Liver (tissue), 9 donors: Measurements from ENCODE around the gene CHTOP. TPM values are rescaled to one million over a fixed set of nuclear protein-coding genes. Genes with fewer than 3 reads are reported as not detected.
A peak's percentile ranks its signal among the peaks of the same experiment; 100 is the strongest.

Experiments used
- DNase-seq: peaks from one replicate; pipeline ENCODE4 v3.0.0-alpha.2; 2017; ENCODE audit warnings: low spot score
- H3K27ac ChIP-seq, 2 donors: one replicate each; pipeline ENCODE4 v1.7.0; 2013; ENCODE audit warnings: inconsistent platforms in 2 of 2, low read length in 2 of 2, control low read depth in 1 of 2, low read depth in 1 of 2, mild to moderate bottlenecking in 1 of 2
- H3K27me3 ChIP-seq, 4 donors: one replicate each; pipeline versions ENCODE4 v1.6.1 to v1.7.0; 2013; ENCODE audit warnings: low read length in 3 of 4, inconsistent platforms in 1 of 4, mild to moderate bottlenecking in 1 of 4, moderate library complexity in 1 of 4; ENCODE audit not compliant: control insufficient read depth in 4 of 4, insufficient read depth in 4 of 4
- H3K36me3 ChIP-seq, 4 donors: one replicate each; pipeline versions ENCODE4 v1.6.1 to v1.7.0; 2013; ENCODE audit warnings: low read length in 3 of 4, mild to moderate bottlenecking in 3 of 4, low read depth in 1 of 4, moderate library complexity in 1 of 4; ENCODE audit not compliant: control insufficient read depth in 4 of 4, insufficient read depth in 3 of 4
- H3K4me1 ChIP-seq, 4 donors: one replicate each; pipeline versions ENCODE4 v1.6.1 to v1.7.0; 2013; ENCODE audit warnings: low read length in 3 of 4, mild to moderate bottlenecking in 3 of 4, moderate library complexity in 1 of 4; ENCODE audit not compliant: control insufficient read depth in 4 of 4, insufficient read depth in 4 of 4
- H3K4me3 ChIP-seq, 3 donors: one replicate each; pipeline versions ENCODE4 v1.6.1 to v1.7.0; 2013; ENCODE audit warnings: low read length in 3 of 3, control low read depth in 1 of 3, low read depth in 1 of 3, mild to moderate bottlenecking in 1 of 3
- H3K9ac ChIP-seq, 2 donors: one replicate each; pipeline ENCODE4 v1.7.0; 2013; ENCODE audit warnings: low read length in 2 of 2, mild to moderate bottlenecking in 2 of 2, moderate library complexity in 2 of 2, control low read depth in 1 of 2, low read depth in 1 of 2
- H3K9me3 ChIP-seq, 4 donors: one replicate each; pipeline versions ENCODE4 v1.6.1 to v1.7.0; 2013; ENCODE audit warnings: low read length in 3 of 4; ENCODE audit not compliant: control insufficient read depth in 4 of 4
- EGR1 ChIP-seq, 2 donors: IDR thresholded peaks; 2 replicates each; pipeline ENCODE4 v1.6.1; 2016 to 2018; ENCODE audit warnings: antibody characterized with exemption in 2 of 2, low read depth in 2 of 2
- FOXA1 ChIP-seq: IDR thresholded peaks from 2 replicates; pipeline ENCODE4 v1.6.1; 2016; ENCODE audit warnings: antibody characterized with exemption
- FOXA2 ChIP-seq: IDR thresholded peaks from 2 replicates; pipeline ENCODE4 v1.6.1; 2016; ENCODE audit warnings: antibody characterized with exemption
- GABPA ChIP-seq, 2 donors: IDR thresholded peaks in 1 of 2; conservative IDR thresholded peaks in 1 of 2; 2 replicates each; pipeline ENCODE4 v1.6.1; 2016; ENCODE audit warnings: antibody characterized with exemption in 2 of 2, mild to moderate bottlenecking in 1 of 2, moderate library complexity in 1 of 2
- HNF4A ChIP-seq, 2 donors: conservative IDR thresholded peaks; 2 replicates each; pipeline ENCODE4 v1.6.1; 2016; ENCODE audit warnings: antibody characterized with exemption in 2 of 2, mild to moderate bottlenecking in 2 of 2
- HNF4G ChIP-seq: IDR thresholded peaks from 2 replicates; pipeline ENCODE4 v1.6.1; 2016; ENCODE audit warnings: antibody characterized with exemption
- JUND ChIP-seq, 2 donors: IDR thresholded peaks; 2 replicates each; pipeline ENCODE4 v1.6.1; 2016; ENCODE audit warnings: antibody characterized with exemption in 2 of 2
- NR2F2 ChIP-seq: IDR thresholded peaks from 2 replicates; pipeline ENCODE4 v1.6.1; 2016; ENCODE audit warnings: antibody characterized with exemption
- RAD21 ChIP-seq, 2 donors: IDR thresholded peaks; 2 replicates each; pipeline ENCODE4 v1.6.1; 2016; ENCODE audit warnings: antibody characterized with exemption in 2 of 2, mild to moderate bottlenecking in 2 of 2
- RXRA ChIP-seq, 2 donors: IDR thresholded peaks; 2 replicates each; pipeline ENCODE4 v1.6.1; 2017 to 2018; ENCODE audit warnings: antibody characterized with exemption in 2 of 2, mild to moderate bottlenecking in 1 of 2
- SP1 ChIP-seq: IDR thresholded peaks from 2 replicates; pipeline ENCODE4 v1.6.1; 2018; ENCODE audit warnings: antibody characterized with exemption, mild to moderate bottlenecking
- TAF1 ChIP-seq: conservative IDR thresholded peaks from 2 replicates; pipeline ENCODE4 v1.6.1; 2016; ENCODE audit warnings: antibody characterized with exemption, mild to moderate bottlenecking
- YY1 ChIP-seq: IDR thresholded peaks from 2 replicates; pipeline ENCODE4 v1.6.1; 2016; ENCODE audit warnings: antibody characterized with exemption, mild to moderate bottlenecking
- WGBS: extraction: QIAGEN DNeasy Blood & Tissue Kit; methylation state at CpG from one replicate; pipeline ENCODE4 v1.1.7; 2013; 5-methylcytosine and 5-hydroxymethylcytosine counted together
- polyA plus RNA-seq, 2 donors: library from polyadenylated mRNA; stranded (reverse) in 1 of 2; unstranded in 1 of 2; fragments of 200-250 nt in 1 of 2; fragments of >200 nt in 1 of 2; fragmentation: Nextera tagmentation in 1 of 2; extraction: Ambion mirVana in 1 of 2; gene quantifications; one replicate each; pipeline versions ENCODE4 v1.2.1 to v1.2.3, GENCODE V29; 2013 to 2015
- total RNA-seq, 2 donors: library from RNA; depleted of rRNA; stranded (reverse); fragments of >200 nt; gene quantifications; one replicate each; pipeline ENCODE4 v1.2.3, GENCODE V29; 2014
- TF ChIP-seq, protein P1 (sequence below): IDR thresholded peaks from 2 replicates; pipeline ENCODE4 v1.6.1; 2016; ENCODE audit warnings: antibody characterized with exemption
- TF ChIP-seq, protein P2 (sequence below): IDR thresholded peaks from 2 replicates; pipeline ENCODE4 v1.6.1; 2016; ENCODE audit warnings: antibody characterized with exemption
- TF ChIP-seq, protein P3 (sequence below): IDR thresholded peaks from 2 replicates; pipeline ENCODE4 v1.6.1; 2016; ENCODE audit warnings: antibody characterized with exemption
- TF ChIP-seq, protein P4 (sequence below): IDR thresholded peaks from 2 replicates; pipeline ENCODE4 v1.6.1; 2016; ENCODE audit warnings: antibody characterized with exemption, mild to moderate bottlenecking
- TF ChIP-seq, protein P5 (sequence below): fragments of 150-350 bp; IDR thresholded peaks from 2 replicates; pipeline ENCODE4 v1.5.1; 2017; ENCODE audit warnings: improper control_type of control experiment, low read depth, low read length; ENCODE audit not compliant: missing input control
- donor health status: healthy.
- donor health status: healthy.
- donor health status: healthy.
- donor health status: healthy.
- donor health status: healthy.

The CHTOP gene
- total and polyA plus RNA-seq, 4 donors, result 16.4 to 30.9 (median 24.3) TPM

DNA sequence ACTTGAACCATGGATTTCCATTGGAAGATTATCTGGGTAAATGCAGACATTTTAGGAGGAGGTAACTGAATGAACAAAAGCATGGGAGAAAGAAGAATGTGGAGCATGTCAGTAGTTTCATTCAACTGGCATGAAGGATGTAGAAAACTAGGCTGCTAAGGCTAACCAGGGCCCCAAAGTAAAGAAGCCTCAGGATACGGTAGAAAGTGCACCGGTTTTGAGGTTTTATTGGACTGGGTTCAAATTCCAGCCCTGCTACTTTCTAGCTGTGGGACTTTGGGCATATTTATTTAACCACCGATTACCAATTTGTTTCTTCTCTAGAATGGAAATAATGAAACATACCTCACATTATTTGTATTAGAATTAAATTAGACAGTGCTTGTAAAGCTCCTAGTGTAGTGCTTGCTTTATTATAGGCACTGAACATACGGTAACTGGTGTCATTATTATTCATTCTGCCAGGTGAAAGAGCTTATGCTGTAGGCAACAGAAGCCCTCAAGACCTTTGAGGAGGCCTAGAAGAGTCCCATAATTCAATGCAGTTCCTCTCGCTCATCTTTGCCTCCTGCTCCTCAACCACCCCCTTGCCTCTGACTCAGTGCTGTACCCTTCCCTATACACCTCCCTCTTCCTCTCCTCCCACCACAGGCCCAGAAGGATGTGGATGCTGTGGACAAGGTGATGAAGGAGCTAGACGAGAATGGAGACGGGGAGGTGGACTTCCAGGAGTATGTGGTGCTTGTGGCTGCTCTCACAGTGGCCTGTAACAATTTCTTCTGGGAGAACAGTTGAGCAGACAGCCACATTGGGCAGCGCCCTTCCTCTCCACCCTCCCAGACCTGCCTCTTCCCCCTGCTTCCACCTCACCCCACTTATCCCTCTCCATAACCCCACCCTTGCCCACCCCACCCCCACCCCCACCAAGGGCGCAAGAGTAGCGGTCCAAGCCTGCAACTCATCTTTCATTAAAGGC is 2.5 kb upstream of the CHTOP start:
- no peak overlapping the region for H3K27ac ChIP-seq
- H3K9ac ChIP-seq, result no peak overlapping the region
- WGBS, result 72% methylated on average over 10 of the region's 10 CpGs
- TF ChIP-seq NR2F2 (no peak), FOXA1 (peak; percentile 41), HNF4G (peak; percentile 71), FOXA2 (peak; percentile 22), GABPA (IDR thresholded peaks at IDR 0.05 in 1 of 2, conservative IDR thresholded peaks at IDR 0.05 in 1 of 2) (no peak), YY1 (no peak), SP1 (peak; percentile 82), HNF4A (conservative IDR thresholded peaks at IDR 0.05) (peak; percentile 95 to 96), TAF1 (no peak), JUND (IDR thresholded peaks at IDR 0.05) (peak; percentile 46 to 77), RAD21 (IDR thresholded peaks at IDR 0.05) (no peak), EGR1 (IDR thresholded peaks at IDR 0.05; ENCODE audit: low read depth in 2 of 2) (peak in 1 of 2 donors; percentile 72), RXRA (IDR thresholded peaks at IDR 0.05) (peak in 1 of 2 donors; percentile 18)
- TF ChIP-seq, protein P1, sequence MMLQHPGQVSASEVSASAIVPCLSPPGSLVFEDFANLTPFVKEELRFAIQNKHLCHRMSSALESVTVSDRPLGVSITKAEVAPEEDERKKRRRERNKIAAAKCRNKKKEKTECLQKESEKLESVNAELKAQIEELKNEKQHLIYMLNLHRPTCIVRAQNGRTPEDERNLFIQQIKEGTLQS, result no peak
- TF ChIP-seq, protein P2, sequence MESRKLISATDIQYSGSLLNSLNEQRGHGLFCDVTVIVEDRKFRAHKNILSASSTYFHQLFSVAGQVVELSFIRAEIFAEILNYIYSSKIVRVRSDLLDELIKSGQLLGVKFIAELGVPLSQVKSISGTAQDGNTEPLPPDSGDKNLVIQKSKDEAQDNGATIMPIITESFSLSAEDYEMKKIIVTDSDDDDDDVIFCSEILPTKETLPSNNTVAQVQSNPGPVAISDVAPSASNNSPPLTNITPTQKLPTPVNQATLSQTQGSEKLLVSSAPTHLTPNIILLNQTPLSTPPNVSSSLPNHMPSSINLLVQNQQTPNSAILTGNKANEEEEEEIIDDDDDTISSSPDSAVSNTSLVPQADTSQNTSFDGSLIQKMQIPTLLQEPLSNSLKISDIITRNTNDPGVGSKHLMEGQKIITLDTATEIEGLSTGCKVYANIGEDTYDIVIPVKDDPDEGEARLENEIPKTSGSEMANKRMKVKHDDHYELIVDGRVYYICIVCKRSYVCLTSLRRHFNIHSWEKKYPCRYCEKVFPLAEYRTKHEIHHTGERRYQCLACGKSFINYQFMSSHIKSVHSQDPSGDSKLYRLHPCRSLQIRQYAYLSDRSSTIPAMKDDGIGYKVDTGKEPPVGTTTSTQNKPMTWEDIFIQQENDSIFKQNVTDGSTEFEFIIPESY, result no peak
- TF ChIP-seq, protein P3, sequence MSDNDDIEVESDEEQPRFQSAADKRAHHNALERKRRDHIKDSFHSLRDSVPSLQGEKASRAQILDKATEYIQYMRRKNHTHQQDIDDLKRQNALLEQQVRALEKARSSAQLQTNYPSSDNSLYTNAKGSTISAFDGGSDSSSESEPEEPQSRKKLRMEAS, result no peak
- TF ChIP-seq, protein P4, sequence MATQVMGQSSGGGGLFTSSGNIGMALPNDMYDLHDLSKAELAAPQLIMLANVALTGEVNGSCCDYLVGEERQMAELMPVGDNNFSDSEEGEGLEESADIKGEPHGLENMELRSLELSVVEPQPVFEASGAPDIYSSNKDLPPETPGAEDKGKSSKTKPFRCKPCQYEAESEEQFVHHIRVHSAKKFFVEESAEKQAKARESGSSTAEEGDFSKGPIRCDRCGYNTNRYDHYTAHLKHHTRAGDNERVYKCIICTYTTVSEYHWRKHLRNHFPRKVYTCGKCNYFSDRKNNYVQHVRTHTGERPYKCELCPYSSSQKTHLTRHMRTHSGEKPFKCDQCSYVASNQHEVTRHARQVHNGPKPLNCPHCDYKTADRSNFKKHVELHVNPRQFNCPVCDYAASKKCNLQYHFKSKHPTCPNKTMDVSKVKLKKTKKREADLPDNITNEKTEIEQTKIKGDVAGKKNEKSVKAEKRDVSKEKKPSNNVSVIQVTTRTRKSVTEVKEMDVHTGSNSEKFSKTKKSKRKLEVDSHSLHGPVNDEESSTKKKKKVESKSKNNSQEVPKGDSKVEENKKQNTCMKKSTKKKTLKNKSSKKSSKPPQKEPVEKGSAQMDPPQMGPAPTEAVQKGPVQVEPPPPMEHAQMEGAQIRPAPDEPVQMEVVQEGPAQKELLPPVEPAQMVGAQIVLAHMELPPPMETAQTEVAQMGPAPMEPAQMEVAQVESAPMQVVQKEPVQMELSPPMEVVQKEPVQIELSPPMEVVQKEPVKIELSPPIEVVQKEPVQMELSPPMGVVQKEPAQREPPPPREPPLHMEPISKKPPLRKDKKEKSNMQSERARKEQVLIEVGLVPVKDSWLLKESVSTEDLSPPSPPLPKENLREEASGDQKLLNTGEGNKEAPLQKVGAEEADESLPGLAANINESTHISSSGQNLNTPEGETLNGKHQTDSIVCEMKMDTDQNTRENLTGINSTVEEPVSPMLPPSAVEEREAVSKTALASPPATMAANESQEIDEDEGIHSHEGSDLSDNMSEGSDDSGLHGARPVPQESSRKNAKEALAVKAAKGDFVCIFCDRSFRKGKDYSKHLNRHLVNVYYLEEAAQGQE, result no peak
- TF ChIP-seq, protein P5, sequence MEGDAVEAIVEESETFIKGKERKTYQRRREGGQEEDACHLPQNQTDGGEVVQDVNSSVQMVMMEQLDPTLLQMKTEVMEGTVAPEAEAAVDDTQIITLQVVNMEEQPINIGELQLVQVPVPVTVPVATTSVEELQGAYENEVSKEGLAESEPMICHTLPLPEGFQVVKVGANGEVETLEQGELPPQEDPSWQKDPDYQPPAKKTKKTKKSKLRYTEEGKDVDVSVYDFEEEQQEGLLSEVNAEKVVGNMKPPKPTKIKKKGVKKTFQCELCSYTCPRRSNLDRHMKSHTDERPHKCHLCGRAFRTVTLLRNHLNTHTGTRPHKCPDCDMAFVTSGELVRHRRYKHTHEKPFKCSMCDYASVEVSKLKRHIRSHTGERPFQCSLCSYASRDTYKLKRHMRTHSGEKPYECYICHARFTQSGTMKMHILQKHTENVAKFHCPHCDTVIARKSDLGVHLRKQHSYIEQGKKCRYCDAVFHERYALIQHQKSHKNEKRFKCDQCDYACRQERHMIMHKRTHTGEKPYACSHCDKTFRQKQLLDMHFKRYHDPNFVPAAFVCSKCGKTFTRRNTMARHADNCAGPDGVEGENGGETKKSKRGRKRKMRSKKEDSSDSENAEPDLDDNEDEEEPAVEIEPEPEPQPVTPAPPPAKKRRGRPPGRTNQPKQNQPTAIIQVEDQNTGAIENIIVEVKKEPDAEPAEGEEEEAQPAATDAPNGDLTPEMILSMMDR, result no peak
- no peaks in the 10 kb centered on the region for H3K27me3 ChIP-seq
- H3K36me3 ChIP-seq, result peaks cover 0 to 3% (median under 1%) of the 10 kb centered on the region in 4 donors
- no peaks in the 10 kb centered on the region for H3K9me3 ChIP-seq
- H3K4me1 ChIP-seq, result peaks cover 15 to 32% (median 26%) of the 10 kb centered on the region in 4 donors
- H3K4me3 ChIP-seq, result no peak overlapping the region
- DNase-seq, result no peak
